PC-9 (cell line): Measurements from ENCODE around the gene CDC42BPB.

Experiments used
- CTCF ChIP-seq: fragments of 200-600 bp; sonication (generic); conservative IDR thresholded peaks from 2 replicates; pipeline ENCODE4 v1.6.1; 2017; ENCODE audit warnings: mixed run types, antibody characterized with exemption, mild to moderate bottlenecking, moderate library complexity
- EZH2 ChIP-seq: fragments of 200-600 bp; sonication (generic); IDR thresholded peaks from 2 replicates; pipeline ENCODE4 v1.8.0; 2017; ENCODE audit warnings: antibody characterized with exemption, low read depth

GRCh38 chr14:103061482-103061976 is 4.2 kb upstream of the CDC42BPB start:
- TF ChIP-seq CTCF (no peak), EZH2 (no peak)
